Mesenteric fat pad (tissue), 1 donor: ENCODE results near the gene RGPD8. TPM values are rescaled to one million over a fixed set of nuclear protein-coding genes. Genes with fewer than 3 reads are reported as not detected.
"Not testable (repeated sequence)": the region's sequence is repeated elsewhere in the genome, so short reads cannot be mapped to it uniquely, and the experiment has no call there.

Source experiments
- DNase-seq: peaks from one replicate; pipeline ENCODE4 v3.0.0-alpha.2; 2020; ENCODE audit warnings: low spot score
- total RNA-seq: library from RNA; stranded (reverse); fragmentation: NEBNext Ultra II Directional; extraction: Animal tissue kit (Norgen Biotek cat#: 25700); gene quantifications from one replicate; pipeline ENCODE4 v1.2.1, GENCODE V29; 2021
- donor health status: DM: yes; HTN: yes; CAD: no.

RGPD8 gene
- total RNA-seq, 1 donor from 2014 or later = 21.6 TPM

DNA sequence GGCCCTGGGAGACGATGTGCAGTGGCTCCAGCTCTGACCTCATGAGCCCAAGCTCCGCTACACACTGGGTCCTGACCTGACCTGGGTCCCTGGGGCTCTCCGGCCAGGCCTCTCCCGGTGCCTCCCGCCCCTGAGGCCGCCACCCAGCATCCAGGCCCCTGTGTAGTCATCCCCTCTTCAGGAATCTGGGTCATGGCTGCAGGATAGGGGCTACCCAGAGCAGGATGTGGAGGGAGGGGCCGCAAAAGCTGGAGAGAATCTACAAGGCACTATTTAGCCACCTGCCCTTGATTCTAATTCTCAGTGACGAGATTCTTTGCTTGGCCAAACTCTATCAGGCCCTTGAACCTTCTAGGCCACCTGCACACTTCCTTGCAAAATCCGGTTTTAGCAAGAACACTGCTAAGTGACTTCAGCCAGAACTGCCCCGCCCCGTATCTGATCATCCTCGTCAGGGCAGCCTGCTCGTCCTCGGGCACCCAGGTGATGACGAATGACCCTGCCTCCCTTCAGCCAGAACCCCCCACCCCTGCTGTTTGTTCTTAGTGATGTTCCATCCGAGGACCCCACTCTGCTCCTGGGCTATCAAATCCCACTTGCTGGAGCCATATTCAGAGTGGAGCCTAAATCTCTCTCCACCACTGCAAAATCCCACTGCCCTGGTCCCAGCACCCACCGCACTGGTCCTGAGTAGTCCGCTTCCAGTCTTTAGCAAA is 2.4 kb upstream of the RGPD8 start:
- DNase-seq = not testable (repeated sequence)

DNA sequence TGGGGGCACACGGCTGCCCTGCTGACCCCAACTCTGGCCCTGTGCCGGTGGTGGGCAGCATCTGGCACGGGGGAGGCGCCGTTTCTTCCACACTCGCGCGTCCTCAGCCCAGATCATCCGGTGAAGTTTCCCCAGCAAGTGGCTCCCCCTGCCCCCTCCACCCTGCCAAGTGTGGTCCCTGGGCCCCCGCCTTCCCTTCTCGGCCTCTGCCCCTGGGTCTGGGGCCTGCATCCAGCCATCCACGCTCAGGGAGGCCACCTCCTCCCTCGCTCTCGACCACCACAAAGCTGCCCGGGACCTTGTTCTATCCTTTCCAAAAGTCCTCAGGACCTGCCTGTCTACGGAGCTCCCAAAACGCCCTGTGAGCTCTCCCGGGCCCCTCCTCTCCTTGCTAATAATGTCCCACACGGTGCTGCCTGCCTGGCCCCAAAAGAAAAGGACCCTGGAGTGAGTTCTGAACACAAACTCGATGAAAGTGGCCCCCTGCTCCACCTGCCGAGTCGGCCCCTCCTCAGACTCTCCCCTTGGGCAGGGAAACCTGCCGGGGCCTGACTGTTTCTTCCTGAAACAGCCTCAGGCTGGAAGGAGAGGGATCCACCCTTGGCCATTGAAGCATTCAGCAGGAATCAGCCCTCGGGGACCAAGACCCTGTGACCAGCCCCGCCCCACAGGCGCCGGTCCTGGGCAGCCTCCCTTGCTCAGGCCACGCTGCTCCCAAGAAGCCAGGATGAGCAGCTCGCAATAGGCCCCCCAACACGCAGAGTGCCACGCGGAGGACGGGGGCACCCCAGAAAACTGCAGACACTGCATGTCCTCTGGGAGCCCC is 1.7 kb upstream of the RGPD8 start:
- DNase-seq = not testable (repeated sequence)

DNA sequence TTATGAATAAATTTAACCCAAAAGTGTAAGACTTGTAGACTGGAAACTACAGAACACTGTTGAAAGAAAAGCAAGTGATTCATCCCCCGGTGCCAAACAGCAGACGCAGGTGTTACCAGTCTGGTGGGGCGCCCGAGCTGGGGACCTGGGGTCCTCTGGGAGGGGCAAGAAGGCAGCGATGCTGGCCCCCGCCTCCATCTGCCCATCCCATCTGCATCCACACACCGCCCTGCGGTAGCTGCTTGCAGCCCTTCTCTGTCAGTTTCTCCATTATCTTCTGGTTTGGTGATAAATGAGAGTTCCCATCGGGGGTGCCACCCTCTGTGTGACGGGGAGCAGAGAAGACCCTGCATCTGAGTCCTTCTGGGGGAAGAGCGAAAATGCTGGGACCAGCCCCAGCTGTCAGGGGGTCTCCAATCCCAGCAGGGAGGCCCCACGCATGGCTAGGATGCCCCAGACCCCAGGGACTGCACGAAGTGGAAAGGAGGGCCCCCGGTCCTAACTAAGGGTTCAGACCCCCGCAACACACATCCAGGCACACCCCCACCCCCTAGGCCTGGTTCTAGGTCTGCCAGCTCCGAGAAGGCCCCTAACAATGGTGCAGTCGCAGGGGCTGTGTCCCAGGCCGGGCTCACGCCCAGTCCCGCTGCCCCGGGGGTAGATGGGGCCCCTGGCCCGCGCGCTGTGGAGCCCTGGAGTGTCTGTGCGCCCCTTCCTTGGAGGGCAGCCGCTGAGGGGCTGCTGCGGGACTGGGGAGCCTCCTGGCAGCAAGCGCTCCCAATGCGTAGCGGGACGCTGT is 686 bp upstream of the RGPD8 start:
- DNase-seq = no peak

DNA sequence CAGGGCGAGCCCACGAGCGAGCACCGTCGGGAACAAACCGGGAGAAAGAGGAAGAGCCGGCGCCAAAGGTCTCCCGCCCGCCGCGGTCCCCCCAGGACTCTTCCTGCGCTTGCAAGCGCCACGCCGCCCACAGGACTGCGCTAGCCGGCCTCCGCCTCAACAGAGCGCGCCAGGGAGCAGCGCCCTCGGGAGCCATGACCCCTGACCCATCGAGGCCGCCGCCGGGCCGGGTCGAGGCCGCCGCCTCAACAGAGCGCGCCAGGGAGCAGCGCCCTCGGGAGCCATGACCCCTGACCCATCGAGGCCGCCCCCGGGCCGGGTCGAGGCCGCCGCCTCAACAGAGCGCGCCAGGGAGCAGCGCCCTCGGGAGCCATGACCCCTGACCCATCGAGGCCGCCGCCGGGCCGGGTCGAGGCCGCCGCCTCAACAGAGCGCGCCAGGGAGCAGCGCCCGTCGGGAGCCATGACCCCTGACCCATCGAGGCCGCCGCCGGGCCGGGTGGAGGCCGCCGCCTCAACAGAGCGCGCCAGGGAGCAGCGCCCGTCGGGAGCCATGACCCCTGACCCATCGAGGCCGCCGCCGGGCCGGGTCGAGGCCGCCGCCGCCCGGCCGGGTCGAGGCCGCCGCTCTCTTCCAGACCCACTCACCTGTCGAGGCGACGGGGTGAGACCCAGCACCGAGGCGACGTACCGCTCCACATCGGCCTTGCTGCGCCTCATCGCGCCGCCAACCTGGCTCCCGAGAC is 538 bp downstream of the RGPD8 start:
- DNase-seq = not testable (repeated sequence)

DNA sequence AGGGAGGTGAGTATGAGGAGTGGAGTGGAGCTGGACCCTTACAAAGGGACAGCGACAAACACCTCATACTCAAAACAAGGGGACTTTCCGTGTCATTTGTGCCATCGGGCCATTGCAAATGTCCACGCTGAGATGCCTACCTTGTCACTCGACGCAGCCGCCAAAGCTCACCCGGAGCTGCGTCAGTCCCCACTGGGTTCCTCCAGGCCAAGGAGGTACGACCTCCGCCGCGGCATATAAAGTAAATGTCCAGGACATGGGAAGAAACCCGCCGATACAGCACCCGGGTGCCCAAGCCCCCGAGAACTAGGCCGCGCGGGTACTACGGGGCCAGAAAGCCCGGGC is 1.1 kb downstream of the RGPD8 start:
- not testable (repeated sequence) for DNase-seq

GRCh38 chr2:112431587-112432295 is 1.7 kb downstream of the RGPD8 start:
- not testable (repeated sequence) for DNase-seq

DNA sequence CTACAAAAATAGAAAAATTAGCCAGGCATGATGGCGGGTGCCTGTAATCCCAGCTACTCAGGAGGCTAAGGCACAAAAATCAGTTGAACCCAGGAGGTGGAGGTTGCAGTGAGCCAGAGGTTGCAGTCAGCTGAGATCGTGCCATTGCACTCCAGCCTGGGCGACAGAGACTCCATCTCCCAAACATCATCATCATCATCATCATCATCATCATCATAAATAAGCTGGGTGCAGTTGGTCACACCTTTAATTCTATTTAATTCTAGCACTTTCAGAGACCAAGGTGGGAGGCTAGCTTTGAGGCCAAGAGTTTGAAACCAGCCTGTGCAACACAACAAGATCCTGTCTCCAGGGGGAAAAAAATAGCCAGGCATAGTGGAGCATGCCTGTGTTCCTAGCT is 8.9 kb downstream of the RGPD8 start:
- DNase-seq = not testable (repeated sequence)

- not testable (repeated sequence) for DNase-seq
Measured at GRCh38 chr2:112416860-112417259, 16.6 kb downstream of the RGPD8 start.

DNA sequence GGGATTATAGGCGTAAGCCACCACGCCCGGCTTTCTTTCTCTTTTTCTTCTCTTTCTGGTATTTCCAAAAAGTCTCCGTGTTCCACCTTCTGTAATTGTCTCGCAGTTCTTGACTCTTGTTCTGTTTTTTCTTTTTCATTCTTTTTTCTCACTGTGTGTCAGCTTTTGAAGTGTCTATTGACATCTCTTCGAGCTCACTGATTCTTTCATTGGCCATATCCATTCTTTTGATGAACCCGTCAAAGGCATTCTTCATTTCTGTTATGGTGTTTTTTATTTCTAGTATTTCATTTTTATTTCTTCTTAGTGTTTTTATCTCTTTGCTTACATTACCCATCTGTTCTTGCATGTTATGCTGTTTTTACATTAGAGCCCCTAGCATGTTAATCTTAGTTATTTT is 73.4 kb downstream of the RGPD8 start:
- DNase-seq = not testable (repeated sequence)

DNA sequence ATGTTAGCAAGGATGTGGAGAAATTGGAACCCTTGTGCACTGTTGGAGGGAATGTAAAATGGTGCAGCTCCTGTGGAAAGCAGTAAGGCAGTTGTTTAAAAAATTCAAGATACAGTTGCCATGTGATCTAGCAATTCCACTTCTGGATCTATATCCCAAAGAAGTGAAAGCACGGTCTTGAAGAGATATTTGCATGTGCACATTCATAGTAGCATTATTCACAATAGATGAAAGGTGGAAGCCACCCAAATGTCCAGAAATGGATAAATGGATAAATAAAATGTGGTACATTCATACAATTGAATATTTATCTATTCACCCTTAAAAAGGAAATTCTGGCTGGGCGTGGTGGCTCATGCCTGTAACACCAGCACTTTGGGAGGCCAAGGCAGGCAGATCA is 79.1 kb downstream of the RGPD8 start:
- DNase-seq = not testable (repeated sequence)

GRCh38 chr2:112352809-112353603 is 80.4 kb downstream of the RGPD8 start:
- DNase-seq = not testable (repeated sequence)

DNA sequence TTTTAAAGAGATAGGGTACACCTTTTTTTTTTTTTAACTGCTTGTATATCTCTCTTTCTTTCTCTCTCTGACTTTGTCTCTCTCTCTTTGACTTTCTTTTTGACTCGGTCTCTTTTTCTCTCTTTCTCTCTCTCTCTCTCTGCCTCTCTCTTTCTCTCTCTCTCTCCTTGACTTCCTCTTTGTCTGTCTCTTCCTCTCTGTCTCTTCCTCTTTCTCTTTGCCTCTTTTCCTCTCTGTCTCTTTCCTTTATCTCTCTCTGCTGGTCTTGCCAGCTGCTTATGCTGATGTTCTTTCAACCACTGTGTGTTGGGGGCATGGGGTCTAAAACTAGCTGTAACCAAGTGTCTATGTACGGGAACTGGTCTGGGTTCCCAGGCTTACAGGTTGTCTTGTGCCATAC is 81.2 kb downstream of the RGPD8 start:
- not testable (repeated sequence) for DNase-seq

DNA sequence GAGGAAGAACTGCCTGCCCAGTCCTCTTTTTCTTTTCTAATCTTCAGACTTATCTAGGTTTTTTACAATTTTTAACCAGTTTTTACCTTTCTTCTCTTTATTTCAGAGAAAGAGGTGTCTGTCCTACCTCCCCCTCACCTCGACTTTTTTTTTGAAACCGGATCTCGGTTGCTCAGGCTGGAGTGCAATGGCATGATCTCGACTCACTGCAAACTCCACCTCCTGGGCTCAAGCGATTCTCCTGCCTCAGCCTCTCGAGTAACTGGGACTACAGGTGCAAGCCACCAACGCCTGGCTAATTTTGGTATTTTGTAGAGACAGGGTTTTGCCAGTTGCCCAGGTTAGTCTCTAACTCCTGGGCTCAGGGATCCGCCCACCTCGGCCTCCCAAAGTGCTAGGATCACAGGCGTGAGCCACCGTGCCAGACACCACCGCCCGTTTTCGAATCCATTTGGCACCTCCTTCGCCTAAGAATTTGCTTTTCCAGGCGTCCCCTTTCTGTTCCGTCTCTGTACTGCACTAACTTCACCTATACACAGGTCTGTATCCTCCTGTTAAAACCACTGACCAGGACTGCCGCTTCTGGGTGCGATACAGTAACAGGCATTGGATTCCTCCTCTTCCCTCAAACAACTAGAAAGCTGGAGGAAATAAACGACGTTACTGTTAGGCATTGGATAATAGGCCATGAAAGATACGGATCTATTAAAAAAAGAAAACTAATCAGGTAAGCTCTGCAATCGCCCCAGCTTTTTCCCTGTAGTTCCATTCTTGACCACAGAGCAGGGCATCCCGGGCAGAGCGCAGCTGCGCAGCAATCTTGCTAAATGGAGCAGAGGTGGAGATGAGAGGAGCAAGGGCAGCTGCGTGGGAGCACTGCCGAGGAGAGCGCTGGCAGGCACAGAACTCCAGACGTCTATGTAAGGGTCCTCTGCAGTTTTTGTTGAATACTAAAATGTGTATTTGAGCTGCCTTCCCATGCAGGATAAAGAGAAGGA is 88.1 kb downstream of the RGPD8 start:
- no peak for DNase-seq

GRCh38 chr2:112343827-112344585 is 89.4 kb downstream of the RGPD8 start:
- no peak for DNase-seq

GRCh38 chr2:112342067-112342550 is 91.3 kb downstream of the RGPD8 start:
- no peak for DNase-seq

DNA sequence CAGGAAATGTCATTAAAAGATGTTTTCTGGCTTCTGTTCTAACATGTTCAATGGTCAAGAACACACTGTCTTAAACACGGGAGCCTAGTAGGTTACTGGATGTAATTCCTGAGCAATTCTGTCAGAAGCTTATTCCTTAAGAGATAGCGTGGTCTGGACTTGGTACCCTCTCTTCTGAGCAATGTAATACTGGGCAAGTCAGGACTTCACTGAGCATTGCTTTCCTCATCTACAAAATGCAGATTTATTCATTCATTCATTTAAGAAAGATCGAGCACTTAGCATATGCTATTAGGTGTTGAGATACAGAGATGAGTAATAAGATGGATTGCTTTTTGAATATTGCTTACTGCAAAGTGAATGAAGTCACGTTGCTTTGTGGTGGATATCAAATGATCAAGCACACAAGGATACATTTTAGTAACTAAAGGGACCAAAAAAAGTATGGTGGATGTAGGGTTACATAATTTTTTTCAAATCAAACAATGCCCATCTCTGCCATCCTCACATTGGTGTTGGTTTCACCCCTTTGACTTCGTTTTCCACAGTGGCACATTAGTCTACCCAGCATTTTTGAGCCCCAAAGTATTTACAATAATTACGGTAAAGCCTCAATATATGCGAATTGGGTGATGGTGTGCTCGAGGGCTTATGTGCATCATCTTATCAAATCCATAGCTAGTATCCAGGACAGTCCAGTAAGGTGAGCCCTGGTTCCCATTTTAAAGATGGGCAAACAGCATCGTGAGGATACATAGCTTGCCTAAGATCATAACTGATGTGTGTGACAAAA is 92.8 kb downstream of the RGPD8 start:
- DNase-seq = no peak

DNA sequence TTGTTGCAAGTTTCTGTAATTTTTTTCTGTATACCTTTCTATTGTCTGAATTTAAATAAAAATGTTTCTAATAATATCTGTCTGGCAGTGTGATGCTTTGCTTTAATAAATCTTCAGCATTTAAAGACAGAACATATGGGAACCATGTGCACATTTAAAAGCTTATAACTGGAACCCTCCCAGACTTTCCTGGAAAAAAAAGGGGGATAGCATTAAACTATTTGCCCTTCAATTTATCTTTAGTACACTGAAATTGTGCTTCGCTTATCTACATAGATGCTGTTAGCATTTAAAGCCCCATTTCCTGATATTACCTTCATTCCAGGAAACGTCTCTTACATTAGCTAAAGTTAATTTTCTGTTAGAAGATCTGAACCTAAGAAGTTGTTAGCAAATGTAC is 93.5 kb downstream of the RGPD8 start:
- no peak for DNase-seq
